Measurements from ENCODE around the gene COMMD1. TPM values are rescaled to one million over a fixed set of nuclear protein-coding genes. Genes with fewer than 3 reads are reported as not detected.

COMMD1 gene
- total RNA-seq, 5 donors from 2014 or later (not counting 1 experiment from before 2014, with no cell fraction given): 18.2 to 23.8 (median 19.6) TPM

DNA sequence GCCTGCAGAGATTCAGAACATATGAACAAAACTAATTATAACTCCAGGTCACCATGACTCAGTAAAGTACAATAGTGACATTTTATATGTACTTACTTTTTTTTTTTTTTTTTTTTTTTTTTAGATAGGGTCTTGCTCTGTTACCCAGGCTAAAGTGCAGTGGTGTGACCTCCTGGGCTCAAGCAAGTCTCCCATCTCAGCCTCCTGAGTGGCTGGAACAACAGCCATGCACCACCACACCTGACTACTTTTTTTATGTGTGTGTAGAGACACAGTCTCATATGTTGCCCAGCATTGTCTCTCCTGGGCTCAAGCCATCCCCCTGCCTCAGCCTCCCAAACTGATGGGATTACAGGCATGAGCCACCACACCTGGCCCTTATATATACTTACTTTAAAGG is 159.8 kb downstream of the COMMD1 start:
- CTCF ChIA-PET: no interaction called here
- H3K9me3 Mint-ChIP-seq: peaks cover 0 to 7% (median 0%) of the 10 kb centered on the region in 3 donors

GRCh38 chr2:62071126-62071598 is 165.7 kb downstream of the COMMD1 start:
- no peak for DNase-seq
- Mint-ChIP-seq H3K27me3 (no peaks in the 10 kb centered on the region), H3K9me3 (peaks cover 0 to 3% (median 0%) of the 10 kb centered on the region in 3 donors), H3K36me3 (peaks cover 35% of the 10 kb centered on the region), H3K4me3 (no peak overlapping the region), H3K4me1 (no peaks in the 10 kb centered on the region), H3K27ac (no peak overlapping the region)
- Histone ChIP-seq H3K9me3 (no peaks in the 10 kb centered on the region), H3K27me3 (replicated peaks in 1 of 2; ENCODE audit: control insufficient read depth in 2 of 2, extremely low read depth in 1 of 2, insufficient read depth in 2 of 2, low read length in 1 of 2) (no peaks in the 10 kb centered on the region), H3K27ac (ENCODE audit: low read length) (no peak overlapping the region), H3K4me1 (ENCODE audit: control insufficient read depth in 1 of 2, extremely low read depth in 1 of 2, insufficient read depth in 2 of 2, low read length in 2 of 2) (no peaks in the 10 kb centered on the region), H3K4me3 (ENCODE audit: control insufficient read depth in 1 of 2, extremely low read depth in 1 of 2, low read length in 1 of 2) (no peak overlapping the region), H3K36me3 (ENCODE audit: control insufficient read depth in 2 of 2, extremely low read depth in 1 of 2, insufficient read depth in 1 of 2, low read length in 1 of 2) (no peaks in the 10 kb centered on the region)
- POLR2A ChIA-PET: no interaction called here
- CTCF ChIA-PET: no interaction called here
- ATAC-seq (replicated peaks in 1 of 4): no peak
- no CpG with 5 or more reads among the region's 6 CpGs for WGBS (ENCODE audit: insufficient coverage)

More for the DNA sequence above, 159.8 kb downstream of the COMMD1 start:
- DNase-seq (no peak), ATAC-seq (replicated peaks in 1 of 4) (no peak)
- H3K9me3 ChIP-seq: no peaks in the 10 kb centered on the region
- no peak overlapping the region for H3K27ac ChIP-seq (ENCODE audit: low read length)
- peaks cover 35% of the 10 kb centered on the region for H3K36me3 Mint-ChIP-seq
- H3K4me1 ChIP-seq (ENCODE audit: control insufficient read depth in 1 of 2, extremely low read depth in 1 of 2, insufficient read depth in 2 of 2, low read length in 2 of 2): no peaks in the 10 kb centered on the region
- peaks cover 0 to 5% of the 10 kb centered on the region in 2 donors for H3K36me3 ChIP-seq (ENCODE audit: control insufficient read depth in 2 of 2, extremely low read depth in 1 of 2, insufficient read depth in 1 of 2, low read length in 1 of 2)
- H3K4me3 Mint-ChIP-seq: no peak overlapping the region
- H3K4me1 Mint-ChIP-seq: no peaks in the 10 kb centered on the region
- no peak overlapping the region for H3K27ac Mint-ChIP-seq
- no peak overlapping the region for H3K4me3 ChIP-seq (ENCODE audit: control insufficient read depth in 1 of 2, extremely low read depth in 1 of 2, low read length in 1 of 2)
- no peaks in the 10 kb centered on the region for H3K27me3 ChIP-seq (replicated peaks in 1 of 2; ENCODE audit: control insufficient read depth in 2 of 2, extremely low read depth in 1 of 2, insufficient read depth in 2 of 2, low read length in 1 of 2)
- H3K27me3 Mint-ChIP-seq: no peaks in the 10 kb centered on the region
- POLR2A ChIA-PET: no interaction called here

GRCh38 chr2:62071760-62072680 is 166.5 kb downstream of the COMMD1 start:
- no peaks in the 10 kb centered on the region for H3K4me1 Mint-ChIP-seq
- H3K4me3 ChIP-seq (ENCODE audit: control insufficient read depth in 1 of 2, extremely low read depth in 1 of 2, low read length in 1 of 2): no peak overlapping the region
- H3K27ac ChIP-seq (ENCODE audit: low read length): no peak overlapping the region
- H3K36me3 Mint-ChIP-seq: peaks cover 35% of the 10 kb centered on the region
- no peaks in the 10 kb centered on the region for H3K27me3 Mint-ChIP-seq
- H3K9me3 ChIP-seq: no peaks in the 10 kb centered on the region
- H3K9me3 Mint-ChIP-seq: peaks cover 0 to 3% (median 0%) of the 10 kb centered on the region in 3 donors
- H3K27ac Mint-ChIP-seq: no peak overlapping the region
- DNase-seq: no peak
- 95% methylated on average over 6 of the region's 7 CpGs for WGBS (ENCODE audit: insufficient coverage)
- ChIA-PET POLR2A (no interaction called here), CTCF (no interaction called here)
- no peak overlapping the region for H3K4me3 Mint-ChIP-seq
- no peaks in the 10 kb centered on the region for H3K27me3 ChIP-seq (replicated peaks in 1 of 2; ENCODE audit: control insufficient read depth in 2 of 2, extremely low read depth in 1 of 2, insufficient read depth in 2 of 2, low read length in 1 of 2)
- no peaks in the 10 kb centered on the region for H3K4me1 ChIP-seq (ENCODE audit: control insufficient read depth in 1 of 2, extremely low read depth in 1 of 2, insufficient read depth in 2 of 2, low read length in 2 of 2)
- no peaks in the 10 kb centered on the region for H3K36me3 ChIP-seq (ENCODE audit: control insufficient read depth in 2 of 2, extremely low read depth in 1 of 2, insufficient read depth in 1 of 2, low read length in 1 of 2)
- no peak for ATAC-seq (replicated peaks in 1 of 4)

GRCh38 chr2:62074233-62074632 is 168.8 kb downstream of the COMMD1 start:
- H3K27ac Mint-ChIP-seq: no peak overlapping the region
- H3K4me1 ChIP-seq (ENCODE audit: control insufficient read depth in 1 of 2, extremely low read depth in 1 of 2, insufficient read depth in 2 of 2, low read length in 2 of 2): no peaks in the 10 kb centered on the region
- POLR2A ChIA-PET: no interaction called here
- H3K9me3 Mint-ChIP-seq: peaks cover 0 to 3% (median 0%) of the 10 kb centered on the region in 3 donors
- ATAC-seq (replicated peaks in 1 of 4) (no peak), DNase-seq (no peak)
- H3K27me3 ChIP-seq (replicated peaks in 1 of 2; ENCODE audit: control insufficient read depth in 2 of 2, extremely low read depth in 1 of 2, insufficient read depth in 2 of 2, low read length in 1 of 2): no peaks in the 10 kb centered on the region
- H3K4me1 Mint-ChIP-seq: no peaks in the 10 kb centered on the region
- no peak overlapping the region for H3K4me3 ChIP-seq (ENCODE audit: control insufficient read depth in 1 of 2, extremely low read depth in 1 of 2, low read length in 1 of 2)
- H3K4me3 Mint-ChIP-seq: no peak overlapping the region
- H3K27me3 Mint-ChIP-seq: no peaks in the 10 kb centered on the region
- WGBS (ENCODE audit: insufficient coverage): 100% methylated on average over 1 of the region's 2 CpGs
- no peaks in the 10 kb centered on the region for H3K36me3 ChIP-seq (ENCODE audit: control insufficient read depth in 2 of 2, extremely low read depth in 1 of 2, insufficient read depth in 1 of 2, low read length in 1 of 2)
- CTCF ChIA-PET: interaction anchor here in 1 of 2 donors (1.2 kb wide), 1 partner anchor 13 kb away, joined by 4 read pairs; no protein-coding TSS in a partner anchor
- H3K27ac ChIP-seq (ENCODE audit: low read length): no peak overlapping the region
- no peaks in the 10 kb centered on the region for H3K9me3 ChIP-seq
- H3K36me3 Mint-ChIP-seq: peaks cover 26% of the 10 kb centered on the region

GRCh38 chr2:62076980-62077638 is 171.6 kb downstream of the COMMD1 start:
- no peaks in the 10 kb centered on the region for H3K9me3 ChIP-seq
- no peak overlapping the region for H3K4me3 Mint-ChIP-seq
- H3K9me3 Mint-ChIP-seq: peaks cover 0 to 3% (median 0%) of the 10 kb centered on the region in 3 donors
- H3K27me3 ChIP-seq (replicated peaks in 1 of 2; ENCODE audit: control insufficient read depth in 2 of 2, extremely low read depth in 1 of 2, insufficient read depth in 2 of 2, low read length in 1 of 2): no peaks in the 10 kb centered on the region
- ChIA-PET POLR2A (interaction anchor here in 1 of 2 donors (0.6 kb wide), 1 partner anchor 109 kb away, joined by 8 read pairs; no protein-coding TSS in a partner anchor), CTCF (no interaction called here)
- no peak overlapping the region for H3K4me3 ChIP-seq (ENCODE audit: control insufficient read depth in 1 of 2, extremely low read depth in 1 of 2, low read length in 1 of 2)
- H3K4me1 Mint-ChIP-seq: no peaks in the 10 kb centered on the region
- no peaks in the 10 kb centered on the region for H3K36me3 ChIP-seq (ENCODE audit: control insufficient read depth in 2 of 2, extremely low read depth in 1 of 2, insufficient read depth in 1 of 2, low read length in 1 of 2)
- DNase-seq: no peak
- H3K27ac Mint-ChIP-seq: no peak overlapping the region
- no peak overlapping the region for H3K27ac ChIP-seq (ENCODE audit: low read length)
- no peaks in the 10 kb centered on the region for H3K4me1 ChIP-seq (ENCODE audit: control insufficient read depth in 1 of 2, extremely low read depth in 1 of 2, insufficient read depth in 2 of 2, low read length in 2 of 2)
- WGBS (ENCODE audit: insufficient coverage): 94% methylated on average over 2 of the region's 6 CpGs
- no peak for ATAC-seq (replicated peaks in 1 of 4)
- H3K27me3 Mint-ChIP-seq: no peaks in the 10 kb centered on the region
- H3K36me3 Mint-ChIP-seq: peaks cover 26% of the 10 kb centered on the region

DNA sequence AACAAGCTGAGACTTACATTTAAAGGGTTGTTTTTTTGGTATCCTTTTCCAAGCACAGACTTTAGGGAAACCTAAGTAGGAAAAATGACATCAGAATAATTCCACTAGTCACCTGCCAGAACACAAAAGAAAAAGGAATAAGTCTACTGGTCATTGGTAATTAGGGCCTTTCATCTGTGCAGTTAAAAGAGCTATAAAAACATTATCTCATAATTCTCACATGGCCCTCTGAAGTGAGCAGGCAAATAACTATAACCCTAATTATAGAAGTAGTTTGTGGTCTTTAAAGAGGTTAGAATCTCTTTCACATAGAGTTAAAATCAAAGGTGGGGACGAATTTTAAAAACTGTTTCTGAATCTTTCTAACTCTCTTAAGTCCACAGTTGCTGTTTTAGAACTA is 179.3 kb downstream of the COMMD1 start:
- Histone ChIP-seq H3K4me1 (ENCODE audit: control insufficient read depth in 1 of 2, extremely low read depth in 1 of 2, insufficient read depth in 2 of 2, low read length in 2 of 2) (no peaks in the 10 kb centered on the region), H3K4me3 (ENCODE audit: control insufficient read depth in 1 of 2, extremely low read depth in 1 of 2, low read length in 1 of 2) (no peak overlapping the region), H3K9me3 (no peaks in the 10 kb centered on the region), H3K27me3 (replicated peaks in 1 of 2; ENCODE audit: control insufficient read depth in 2 of 2, extremely low read depth in 1 of 2, insufficient read depth in 2 of 2, low read length in 1 of 2) (no peaks in the 10 kb centered on the region), H3K27ac (ENCODE audit: low read length) (no peak overlapping the region), H3K36me3 (ENCODE audit: control insufficient read depth in 2 of 2, extremely low read depth in 1 of 2, insufficient read depth in 1 of 2, low read length in 1 of 2) (no peaks in the 10 kb centered on the region)
- no peak overlapping the region for H3K4me3 Mint-ChIP-seq
- H3K27me3 Mint-ChIP-seq: no peaks in the 10 kb centered on the region
- H3K9me3 Mint-ChIP-seq: no peaks in the 10 kb centered on the region
- no CpG with 5 or more reads among the region's 1 CpG for WGBS (ENCODE audit: insufficient coverage)
- CTCF ChIA-PET: no interaction called here
- no peaks in the 10 kb centered on the region for H3K4me1 Mint-ChIP-seq
- ATAC-seq (replicated peaks in 1 of 4): no peak
- H3K27ac Mint-ChIP-seq: no peak overlapping the region
- POLR2A ChIA-PET: no interaction called here
- H3K36me3 Mint-ChIP-seq: peaks cover 22% of the 10 kb centered on the region
- DNase-seq: no peak

All from T-cell (primary cell).